ENCODE data around the gene CLCN6.

CLCN6 gene

DNA sequence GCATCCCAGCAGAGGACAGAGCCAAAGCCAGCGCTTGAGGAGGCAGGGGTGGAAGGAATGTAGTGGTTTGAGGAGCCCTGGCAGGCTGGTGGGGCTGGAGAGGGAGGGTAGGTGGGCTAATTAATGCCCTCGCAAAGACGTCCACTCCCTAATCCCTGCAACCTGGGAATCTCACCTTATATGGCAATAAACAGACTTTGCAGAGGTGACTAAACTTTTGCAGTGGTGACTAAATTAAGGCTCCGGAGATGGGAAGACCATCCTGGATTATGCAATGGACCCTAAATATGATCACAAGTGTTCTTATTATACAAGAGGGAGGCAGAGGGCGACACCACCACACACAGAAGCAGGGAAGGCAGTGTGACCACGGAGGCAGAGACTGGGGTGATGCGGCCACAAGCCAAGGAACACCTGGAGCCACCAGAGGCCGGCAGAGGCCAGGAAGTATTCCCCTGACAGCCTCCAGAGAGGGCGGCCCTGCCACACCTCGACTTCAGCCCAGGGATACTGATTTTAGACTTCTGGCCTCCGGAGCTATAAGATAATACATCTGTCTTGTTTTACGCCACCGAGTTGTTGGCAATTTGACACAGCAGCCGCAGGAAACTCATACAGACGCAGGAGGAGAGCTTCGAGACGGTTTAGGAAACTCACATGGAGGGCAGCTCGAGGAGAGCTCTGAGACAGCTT lies 75.9 kb downstream of the CLCN6 start:
- Mint-ChIP-seq H3K9me3 (no peaks in the 10 kb centered on the region), H3K4me1 (ENCODE audit: low read depth in 2 of 2) (peaks cover 0 to 2% of the 10 kb centered on the region in 2 donors), H3K27me3 (peaks cover 29 to 68% of the 10 kb centered on the region in 2 donors), H3K36me3 (ENCODE audit: insufficient read depth) (no peaks in the 10 kb centered on the region), H3K27ac (no peak overlapping the region), H3K4me3 (no peak overlapping the region)
- ATAC-seq (replicated peaks) (no peak), DNase-seq (no peak)

DNA sequence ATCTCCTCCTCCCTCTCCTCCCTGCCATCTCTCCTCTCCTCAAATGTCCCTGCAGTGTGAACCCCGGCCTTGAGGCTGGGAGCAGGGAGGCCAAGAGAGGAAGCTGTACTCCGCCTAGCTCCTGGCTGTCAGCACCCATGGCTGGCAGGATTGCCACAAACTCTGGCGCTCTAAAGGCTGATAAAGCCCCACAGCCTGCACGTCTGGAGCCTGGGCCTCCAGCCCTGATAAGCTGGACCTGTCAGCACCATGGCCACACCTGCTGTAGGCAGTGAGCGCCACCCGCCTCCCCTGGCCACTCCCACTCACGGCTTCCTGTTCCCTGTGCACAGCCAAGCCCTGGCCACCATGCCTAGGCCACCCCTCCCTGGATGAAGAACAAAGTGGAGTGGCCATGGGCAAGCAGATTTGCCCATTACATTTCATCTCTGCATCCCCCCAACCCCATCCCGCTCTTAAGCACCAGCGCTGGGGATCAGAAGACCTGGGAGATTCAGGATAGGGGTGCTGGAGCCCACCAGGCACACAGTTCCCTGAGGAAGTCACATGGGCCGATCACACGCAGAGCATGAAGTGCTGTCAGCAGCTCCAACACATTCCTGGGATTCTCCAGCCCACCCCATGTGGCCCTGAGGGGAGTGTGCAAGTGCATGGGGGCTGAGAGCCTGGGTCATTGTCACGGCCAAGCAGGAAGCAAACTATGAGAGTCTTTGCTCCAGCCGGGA lies 77.0 kb downstream of the CLCN6 start:
- H3K9me3 Mint-ChIP-seq, result no peaks in the 10 kb centered on the region
- H3K36me3 Mint-ChIP-seq (ENCODE audit: insufficient read depth), result no peaks in the 10 kb centered on the region
- H3K4me1 Mint-ChIP-seq (ENCODE audit: low read depth in 2 of 2), result peaks cover 0 to 2% of the 10 kb centered on the region in 2 donors
- H3K4me3 Mint-ChIP-seq, result no peak overlapping the region
- H3K27ac Mint-ChIP-seq, result no peak overlapping the region
- peaks cover 27 to 66% of the 10 kb centered on the region in 2 donors for H3K27me3 Mint-ChIP-seq
- DNase-seq, result no peak
- ATAC-seq (replicated peaks), result no peak

DNA sequence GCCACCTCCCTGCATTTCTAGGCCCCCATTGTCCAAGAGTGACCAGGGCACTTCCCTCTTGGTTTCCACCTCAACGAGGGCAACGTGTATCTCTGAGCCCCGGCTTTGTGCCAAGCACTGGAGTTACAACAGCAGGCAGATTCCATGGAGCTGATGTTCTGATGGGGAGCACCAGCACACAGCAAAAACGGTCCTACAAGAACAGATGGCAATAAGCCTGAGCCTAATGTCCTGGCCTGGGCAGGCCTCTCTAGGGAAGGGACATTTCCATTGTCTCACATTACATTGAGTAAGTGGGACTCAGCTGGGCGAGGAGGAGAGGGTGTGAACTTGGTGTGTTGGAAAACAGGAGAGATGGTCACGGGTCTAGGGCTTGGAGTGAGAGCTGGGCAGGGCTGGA lies 79.9 kb downstream of the CLCN6 start:
- DNase-seq (no peak), ATAC-seq (replicated peaks) (no peak)
- Mint-ChIP-seq H3K4me1 (ENCODE audit: low read depth in 2 of 2) (peaks cover 0 to 2% of the 10 kb centered on the region in 2 donors), H3K9me3 (no peaks in the 10 kb centered on the region), H3K27ac (no peak overlapping the region), H3K4me3 (no peak overlapping the region), H3K27me3 (peaks cover 27 to 67% of the 10 kb centered on the region in 2 donors), H3K36me3 (ENCODE audit: insufficient read depth) (no peaks in the 10 kb centered on the region)

DNA sequence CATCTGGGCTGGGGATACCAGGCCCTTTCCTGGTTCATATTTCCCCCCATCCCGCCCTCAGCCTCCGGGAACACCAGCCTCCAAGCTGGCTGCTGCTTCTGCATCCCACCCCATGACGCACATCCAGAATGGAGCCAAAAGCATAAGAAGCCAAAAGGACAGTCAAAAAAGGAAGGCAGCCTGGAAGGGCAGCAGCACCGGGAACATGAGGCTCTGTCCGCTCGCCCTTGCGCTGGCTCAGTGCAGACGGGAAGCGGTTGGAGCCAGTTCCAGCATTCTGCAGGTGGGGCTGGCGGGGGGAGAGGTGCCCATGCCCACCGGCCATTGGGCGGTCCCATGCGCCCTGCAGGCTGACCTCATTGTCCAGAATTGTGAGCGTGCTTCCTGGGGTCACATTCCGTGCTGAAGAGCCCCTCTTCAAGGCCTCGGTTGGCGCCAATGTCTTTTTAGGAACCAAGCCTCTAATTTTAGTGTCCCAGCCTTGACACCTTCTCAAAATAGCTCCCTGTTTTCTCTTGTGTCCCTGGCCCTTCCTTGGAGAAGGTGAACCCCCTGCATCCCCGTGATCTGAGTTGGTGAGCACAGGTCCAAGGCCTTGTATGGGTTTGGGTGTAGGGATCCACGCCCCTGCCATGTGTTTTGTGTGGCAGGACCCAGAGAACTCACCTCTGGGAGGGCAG lies 81.1 kb downstream of the CLCN6 start:
- Mint-ChIP-seq H3K4me1 (ENCODE audit: low read depth in 2 of 2) (peaks cover 0 to 2% of the 10 kb centered on the region in 2 donors), H3K27ac (no peak overlapping the region), H3K36me3 (ENCODE audit: insufficient read depth) (no peaks in the 10 kb centered on the region), H3K27me3 (peaks cover 18 to 60% of the 10 kb centered on the region in 2 donors), H3K4me3 (no peak overlapping the region), H3K9me3 (no peaks in the 10 kb centered on the region)
- no peak for ATAC-seq (replicated peaks)
- DNase-seq, result no peak

DNA sequence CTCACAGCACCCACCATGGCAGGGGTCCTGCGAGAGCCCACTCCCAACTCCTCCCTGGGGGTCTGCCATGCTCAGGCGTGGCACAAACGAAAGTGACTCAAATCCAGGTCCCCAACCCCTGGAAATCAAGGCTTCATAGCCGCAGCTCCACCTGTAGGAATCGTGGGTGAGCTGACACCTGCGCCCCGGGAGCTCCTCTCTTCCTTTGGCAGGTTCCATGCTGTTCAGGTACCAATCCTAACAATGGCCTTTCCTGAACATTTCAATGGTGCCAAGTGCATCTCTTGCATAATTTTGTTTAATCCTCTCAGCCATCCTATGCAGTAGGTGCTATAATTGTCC lies 81.6 kb downstream of the CLCN6 start:
- DNase-seq (no peak), ATAC-seq (replicated peaks) (no peak)
- no peak overlapping the region for H3K27ac Mint-ChIP-seq
- no peaks in the 10 kb centered on the region for H3K36me3 Mint-ChIP-seq (ENCODE audit: insufficient read depth)
- H3K4me1 Mint-ChIP-seq (ENCODE audit: low read depth in 2 of 2), result peaks cover 0 to 2% of the 10 kb centered on the region in 2 donors
- H3K9me3 Mint-ChIP-seq, result no peaks in the 10 kb centered on the region
- H3K27me3 Mint-ChIP-seq, result peaks cover 22 to 60% of the 10 kb centered on the region in 2 donors
- no peak overlapping the region for H3K4me3 Mint-ChIP-seq

DNA sequence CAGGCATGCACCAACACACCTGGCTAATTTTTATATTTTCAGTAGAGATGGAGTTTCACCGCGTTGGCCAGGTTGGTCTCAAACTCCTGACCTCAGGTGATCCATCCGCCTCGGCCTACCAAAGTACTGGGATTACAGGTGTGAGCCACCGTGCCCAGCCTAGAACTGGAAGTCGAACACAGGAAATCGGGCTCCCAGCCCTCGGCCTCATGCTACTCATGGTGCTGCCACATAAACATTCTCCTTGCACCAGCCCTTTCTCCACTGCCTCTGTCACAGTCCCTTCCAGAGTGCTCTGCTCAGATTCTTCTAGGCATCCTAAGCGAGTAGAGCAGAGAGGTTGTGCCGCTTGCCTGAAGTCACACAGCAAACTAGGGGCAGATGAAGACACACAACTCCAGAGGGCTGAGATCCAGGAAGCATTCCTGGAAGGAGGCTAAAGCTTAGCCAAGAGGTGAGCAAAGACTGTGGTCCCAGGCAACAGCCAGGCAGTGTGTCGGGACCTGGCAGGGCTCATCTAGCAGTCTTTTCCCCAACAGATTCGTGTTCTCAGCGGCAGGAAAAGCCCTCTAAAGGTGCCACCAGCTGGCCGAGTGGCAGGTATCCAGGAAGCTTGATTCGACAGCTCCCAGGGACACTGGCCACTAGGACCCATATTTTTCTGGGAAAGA lies 82.3 kb downstream of the CLCN6 start:
- no peak for ATAC-seq (replicated peaks)
- H3K4me1 Mint-ChIP-seq (ENCODE audit: low read depth in 2 of 2), result no peaks in the 10 kb centered on the region
- no peak overlapping the region for H3K4me3 Mint-ChIP-seq
- no peaks in the 10 kb centered on the region for H3K36me3 Mint-ChIP-seq (ENCODE audit: insufficient read depth)
- H3K9me3 Mint-ChIP-seq, result no peaks in the 10 kb centered on the region
- peaks cover 22 to 56% of the 10 kb centered on the region in 2 donors for H3K27me3 Mint-ChIP-seq
- H3K27ac Mint-ChIP-seq, result no peak overlapping the region
- DNase-seq, result no peak

DNA sequence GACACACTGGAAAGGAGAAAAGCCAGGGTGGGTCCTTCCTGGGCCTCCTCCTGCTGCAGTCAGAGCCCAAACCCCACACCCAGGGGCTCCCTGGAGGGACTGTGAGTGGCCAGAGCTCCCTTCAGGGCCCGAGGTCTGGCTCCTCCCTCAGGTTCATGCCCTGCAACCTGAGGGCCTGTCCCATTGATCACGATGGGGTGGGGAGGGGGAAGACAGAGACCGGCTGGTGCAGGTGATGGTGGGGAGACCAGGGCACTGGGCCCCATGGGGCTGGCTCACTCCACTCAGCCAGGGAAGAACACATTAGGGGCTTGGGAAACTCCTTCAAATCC lies 82.9 kb downstream of the CLCN6 start:
- H3K9me3 Mint-ChIP-seq, result no peaks in the 10 kb centered on the region
- peaks cover 0 to under 1% of the 10 kb centered on the region in 2 donors for H3K4me1 Mint-ChIP-seq (ENCODE audit: low read depth in 2 of 2)
- no peaks in the 10 kb centered on the region for H3K36me3 Mint-ChIP-seq (ENCODE audit: insufficient read depth)
- no peak overlapping the region for H3K4me3 Mint-ChIP-seq
- no peak for DNase-seq
- peaks cover 27 to 58% of the 10 kb centered on the region in 2 donors for H3K27me3 Mint-ChIP-seq
- H3K27ac Mint-ChIP-seq, result no peak overlapping the region
- ATAC-seq (replicated peaks), result no peak

DNA sequence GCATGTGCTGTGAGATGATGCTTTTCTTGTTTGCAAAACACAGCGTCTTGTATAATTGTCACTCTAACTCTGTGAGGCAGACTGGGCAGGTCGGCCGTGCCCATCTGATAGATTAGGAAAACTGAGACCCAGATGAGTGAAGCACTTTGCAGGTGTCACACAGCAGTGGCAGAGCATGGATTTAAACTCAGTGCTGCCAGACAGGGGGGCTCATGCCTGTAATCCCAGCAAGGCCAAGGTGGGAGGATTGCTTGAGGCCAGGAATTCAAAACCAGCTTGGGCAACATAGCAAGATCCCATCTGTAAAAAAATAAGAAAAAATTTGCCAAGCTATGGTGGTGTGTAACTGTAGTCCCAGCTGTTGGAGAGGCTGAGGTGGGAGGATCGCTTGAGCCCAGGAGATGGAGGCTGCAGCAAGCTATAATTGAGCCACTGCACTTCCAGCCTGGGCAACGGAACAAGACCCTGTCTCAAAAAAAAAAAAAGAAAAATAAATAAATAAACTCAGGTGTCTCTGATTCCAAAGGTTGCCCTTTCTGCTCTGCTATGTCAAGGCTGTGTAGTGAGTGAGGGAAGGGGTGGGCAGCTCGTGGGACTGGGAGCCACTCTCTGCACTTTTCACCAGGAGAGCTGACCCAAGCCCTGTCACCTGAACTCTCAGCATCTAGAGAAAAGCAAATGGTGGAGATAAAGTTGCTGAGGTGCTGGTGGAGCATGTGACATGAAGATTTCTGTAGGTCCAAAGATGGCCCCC lies 85.6 kb downstream of the CLCN6 start:
- Mint-ChIP-seq H3K4me1 (ENCODE audit: low read depth in 2 of 2) (peaks cover 0 to 4% of the 10 kb centered on the region in 2 donors), H3K27me3 (peaks cover 29 to 76% of the 10 kb centered on the region in 2 donors), H3K9me3 (no peaks in the 10 kb centered on the region), H3K27ac (no peak overlapping the region), H3K36me3 (ENCODE audit: insufficient read depth) (no peaks in the 10 kb centered on the region), H3K4me3 (no peak overlapping the region)
- ATAC-seq (replicated peaks), result no peak
- no peak for DNase-seq
